ENCODE data around the gene SCNM1. TPM values are rescaled to one million over a fixed set of nuclear protein-coding genes. Genes with fewer than 3 reads are reported as not detected.

SCNM1 gene
- total and polyA plus RNA-seq, 2 experiments from 2014 or later, result 27.1 to 92.3 TPM

DNA sequence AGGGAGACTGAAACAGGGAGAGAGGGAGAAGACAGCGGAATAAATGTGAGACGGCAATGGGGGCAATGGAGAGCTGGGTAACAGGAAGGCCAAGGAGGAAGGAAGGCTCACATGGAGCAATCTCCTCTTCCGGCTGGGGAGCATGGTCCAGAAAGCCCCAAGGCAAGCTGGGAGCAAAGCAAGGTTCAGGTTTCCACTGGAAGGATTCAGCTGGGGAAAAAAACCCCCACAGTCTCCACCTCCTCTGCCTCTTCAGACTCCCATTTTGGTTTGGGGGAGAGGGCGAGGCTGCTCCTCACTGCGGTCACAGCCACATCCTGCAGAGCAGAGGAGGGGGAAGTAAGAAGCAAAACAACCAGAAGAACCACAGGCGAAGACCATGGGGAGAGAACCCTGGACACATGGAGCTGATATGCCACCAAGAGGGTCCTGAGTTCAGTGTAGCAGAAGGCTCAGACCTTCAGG lies 8.8 kb upstream of the SCNM1 start:
- H3K4me3 ChIP-seq, result no peak overlapping the region
- H3K36me3 ChIP-seq (ENCODE audit: insufficient read depth), result 0 out of 2 replicates have a peak, but pooled peaks cover 6% of the 10 kb centered on the region
- TF ChIP-seq NANOG (IDR thresholded peaks at IDR 0.05; ENCODE audit: borderline replicate concordance), result no peak
- TF ChIP-seq ZNF331 (CRISPR knock-in tag; IDR thresholded peaks at IDR 0.05; ENCODE audit: low read depth), result no peak
- TF ChIP-seq, protein P1, sequence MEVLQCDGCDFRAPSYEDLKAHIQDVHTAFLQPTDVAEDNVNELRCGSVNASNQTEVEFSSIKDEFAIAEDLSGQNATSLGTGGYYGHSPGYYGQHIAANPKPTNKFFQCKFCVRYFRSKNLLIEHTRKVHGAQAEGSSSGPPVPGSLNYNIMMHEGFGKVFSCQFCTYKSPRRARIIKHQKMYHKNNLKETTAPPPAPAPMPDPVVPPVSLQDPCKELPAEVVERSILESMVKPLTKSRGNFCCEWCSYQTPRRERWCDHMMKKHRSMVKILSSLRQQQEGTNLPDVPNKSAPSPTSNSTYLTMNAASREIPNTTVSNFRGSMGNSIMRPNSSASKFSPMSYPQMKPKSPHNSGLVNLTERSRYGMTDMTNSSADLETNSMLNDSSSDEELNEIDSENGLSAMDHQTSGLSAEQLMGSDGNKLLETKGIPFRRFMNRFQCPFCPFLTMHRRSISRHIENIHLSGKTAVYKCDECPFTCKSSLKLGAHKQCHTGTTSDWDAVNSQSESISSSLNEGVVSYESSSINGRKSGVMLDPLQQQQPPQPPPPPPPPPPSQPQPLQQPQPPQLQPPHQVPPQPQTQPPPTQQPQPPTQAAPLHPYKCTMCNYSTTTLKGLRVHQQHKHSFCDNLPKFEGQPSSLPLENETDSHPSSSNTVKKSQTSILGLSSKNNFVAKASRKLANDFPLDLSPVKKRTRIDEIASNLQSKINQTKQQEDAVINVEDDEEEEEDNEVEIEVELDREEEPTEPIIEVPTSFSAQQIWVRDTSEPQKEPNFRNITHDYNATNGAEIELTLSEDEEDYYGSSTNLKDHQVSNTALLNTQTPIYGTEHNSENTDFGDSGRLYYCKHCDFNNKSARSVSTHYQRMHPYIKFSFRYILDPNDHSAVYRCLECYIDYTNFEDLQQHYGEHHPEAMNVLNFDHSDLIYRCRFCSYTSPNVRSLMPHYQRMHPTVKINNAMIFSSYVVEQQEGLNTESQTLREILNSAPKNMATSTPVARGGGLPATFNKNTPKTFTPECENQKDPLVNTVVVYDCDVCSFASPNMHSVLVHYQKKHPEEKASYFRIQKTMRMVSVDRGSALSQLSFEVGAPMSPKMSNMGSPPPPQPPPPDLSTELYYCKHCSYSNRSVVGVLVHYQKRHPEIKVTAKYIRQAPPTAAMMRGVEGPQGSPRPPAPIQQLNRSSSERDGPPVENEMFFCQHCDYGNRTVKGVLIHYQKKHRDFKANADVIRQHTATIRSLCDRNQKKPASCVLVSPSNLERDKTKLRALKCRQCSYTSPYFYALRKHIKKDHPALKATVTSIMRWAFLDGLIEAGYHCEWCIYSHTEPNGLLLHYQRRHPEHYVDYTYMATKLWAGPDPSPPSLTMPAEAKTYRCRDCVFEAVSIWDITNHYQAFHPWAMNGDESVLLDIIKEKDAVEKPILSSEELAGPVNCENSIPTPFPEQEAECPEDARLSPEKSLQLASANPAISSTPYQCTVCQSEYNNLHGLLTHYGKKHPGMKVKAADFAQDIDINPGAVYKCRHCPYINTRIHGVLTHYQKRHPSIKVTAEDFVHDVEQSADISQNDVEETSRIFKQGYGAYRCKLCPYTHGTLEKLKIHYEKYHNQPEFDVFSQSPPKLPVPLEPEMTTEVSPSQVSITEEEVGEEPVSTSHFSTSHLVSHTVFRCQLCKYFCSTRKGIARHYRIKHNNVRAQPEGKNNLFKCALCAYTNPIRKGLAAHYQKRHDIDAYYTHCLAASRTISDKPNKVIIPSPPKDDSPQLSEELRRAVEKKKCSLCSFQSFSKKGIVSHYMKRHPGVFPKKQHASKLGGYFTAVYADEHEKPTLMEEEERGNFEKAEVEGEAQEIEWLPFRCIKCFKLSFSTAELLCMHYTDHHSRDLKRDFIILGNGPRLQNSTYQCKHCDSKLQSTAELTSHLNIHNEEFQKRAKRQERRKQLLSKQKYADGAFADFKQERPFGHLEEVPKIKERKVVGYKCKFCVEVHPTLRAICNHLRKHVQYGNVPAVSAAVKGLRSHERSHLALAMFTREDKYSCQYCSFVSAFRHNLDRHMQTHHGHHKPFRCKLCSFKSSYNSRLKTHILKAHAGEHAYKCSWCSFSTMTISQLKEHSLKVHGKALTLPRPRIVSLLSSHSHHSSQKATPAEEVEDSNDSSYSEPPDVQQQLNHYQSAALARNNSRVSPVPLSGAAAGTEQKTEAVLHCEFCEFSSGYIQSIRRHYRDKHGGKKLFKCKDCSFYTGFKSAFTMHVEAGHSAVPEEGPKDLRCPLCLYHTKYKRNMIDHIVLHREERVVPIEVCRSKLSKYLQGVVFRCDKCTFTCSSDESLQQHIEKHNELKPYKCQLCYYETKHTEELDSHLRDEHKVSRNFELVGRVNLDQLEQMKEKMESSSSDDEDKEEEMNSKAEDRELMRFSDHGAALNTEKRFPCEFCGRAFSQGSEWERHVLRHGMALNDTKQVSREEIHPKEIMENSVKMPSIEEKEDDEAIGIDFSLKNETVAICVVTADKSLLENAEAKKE (CRISPR knock-in tag; IDR thresholded peaks at IDR 0.05), result no peak
- H2AFZ ChIP-seq, result no peak overlapping the region
- H4K20me1 ChIP-seq (replicated peaks; ENCODE audit: insufficient read depth), result no peaks in the 10 kb centered on the region
- H3K4me1 Mint-ChIP-seq, result peaks cover 12% of the 10 kb centered on the region; the same call in 2 of the 3 replicates
- no peak overlapping the region for H3K27ac Mint-ChIP-seq
- peaks cover 11% of the 10 kb centered on the region for H3K27me3 Mint-ChIP-seq (ENCODE audit: insufficient read depth, low read depth, poor library complexity)
- H3K36me3 Mint-ChIP-seq (ENCODE audit: low read depth), result peaks cover 13% of the 10 kb centered on the region
- H3K9me2 ChIP-seq (ENCODE audit: insufficient read depth), result no peaks in the 10 kb centered on the region
- H3K4me3 Mint-ChIP-seq, result no peak overlapping the region
- H3K9me3 Mint-ChIP-seq, result no peaks in the 10 kb centered on the region
- H3K27ac ChIP-seq (ENCODE audit: low read depth), result peak overlapping the region; percentile 32; the same call in 1 of the 2 replicates
- H3K27me3 ChIP-seq (ENCODE audit: insufficient read depth), result no peaks in the 10 kb centered on the region
- ATAC-seq (no peak), DNase-seq (ENCODE audit: low spot score) (no peak)
- peak overlapping the region; percentile 55; the same call in 1 of the 2 replicates for H3K4me2 ChIP-seq
- H3K79me2 ChIP-seq (replicated peaks; ENCODE audit: insufficient read depth), result no peaks in the 10 kb centered on the region
- H3F3A ChIP-seq (replicated peaks; ENCODE audit: low read depth), result no peaks in the 10 kb centered on the region; the same call in 1 of the 2 replicates
- H3K4me1 ChIP-seq (ENCODE audit: insufficient read depth), result peaks cover 5% of the 10 kb centered on the region; the same call in 1 of the 2 replicates

- ATAC-seq (no peak), DNase-seq (ENCODE audit: low spot score) (no peak)
- peaks cover 12% of the 10 kb centered on the region; the same call in 2 of the 3 replicates for H3K4me1 Mint-ChIP-seq
- TF ChIP-seq STAT1 (IDR thresholded peaks at IDR 0.05; ENCODE audit: unreplicated experiment) (no peak), JUNB (IDR thresholded peaks at IDR 0.05; ENCODE audit: unreplicated experiment) (no peak)
- TF ChIP-seq, protein P2, sequence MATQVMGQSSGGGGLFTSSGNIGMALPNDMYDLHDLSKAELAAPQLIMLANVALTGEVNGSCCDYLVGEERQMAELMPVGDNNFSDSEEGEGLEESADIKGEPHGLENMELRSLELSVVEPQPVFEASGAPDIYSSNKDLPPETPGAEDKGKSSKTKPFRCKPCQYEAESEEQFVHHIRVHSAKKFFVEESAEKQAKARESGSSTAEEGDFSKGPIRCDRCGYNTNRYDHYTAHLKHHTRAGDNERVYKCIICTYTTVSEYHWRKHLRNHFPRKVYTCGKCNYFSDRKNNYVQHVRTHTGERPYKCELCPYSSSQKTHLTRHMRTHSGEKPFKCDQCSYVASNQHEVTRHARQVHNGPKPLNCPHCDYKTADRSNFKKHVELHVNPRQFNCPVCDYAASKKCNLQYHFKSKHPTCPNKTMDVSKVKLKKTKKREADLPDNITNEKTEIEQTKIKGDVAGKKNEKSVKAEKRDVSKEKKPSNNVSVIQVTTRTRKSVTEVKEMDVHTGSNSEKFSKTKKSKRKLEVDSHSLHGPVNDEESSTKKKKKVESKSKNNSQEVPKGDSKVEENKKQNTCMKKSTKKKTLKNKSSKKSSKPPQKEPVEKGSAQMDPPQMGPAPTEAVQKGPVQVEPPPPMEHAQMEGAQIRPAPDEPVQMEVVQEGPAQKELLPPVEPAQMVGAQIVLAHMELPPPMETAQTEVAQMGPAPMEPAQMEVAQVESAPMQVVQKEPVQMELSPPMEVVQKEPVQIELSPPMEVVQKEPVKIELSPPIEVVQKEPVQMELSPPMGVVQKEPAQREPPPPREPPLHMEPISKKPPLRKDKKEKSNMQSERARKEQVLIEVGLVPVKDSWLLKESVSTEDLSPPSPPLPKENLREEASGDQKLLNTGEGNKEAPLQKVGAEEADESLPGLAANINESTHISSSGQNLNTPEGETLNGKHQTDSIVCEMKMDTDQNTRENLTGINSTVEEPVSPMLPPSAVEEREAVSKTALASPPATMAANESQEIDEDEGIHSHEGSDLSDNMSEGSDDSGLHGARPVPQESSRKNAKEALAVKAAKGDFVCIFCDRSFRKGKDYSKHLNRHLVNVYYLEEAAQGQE (IDR thresholded peaks at IDR 0.05; ENCODE audit: unreplicated experiment), result no peak
- H3K36me3 Mint-ChIP-seq (ENCODE audit: low read depth), result peaks cover 13% of the 10 kb centered on the region
- H3K4me1 ChIP-seq (ENCODE audit: insufficient read depth), result peaks cover 5% of the 10 kb centered on the region; the same call in 1 of the 2 replicates
- H3K9me2 ChIP-seq (ENCODE audit: insufficient read depth), result no peaks in the 10 kb centered on the region
- H3F3A ChIP-seq (replicated peaks; ENCODE audit: low read depth), result no peaks in the 10 kb centered on the region; the same call in 1 of the 2 replicates
- H2AFZ ChIP-seq, result no peak overlapping the region
- H3K4me3 Mint-ChIP-seq, result no peak overlapping the region
- H4K20me1 ChIP-seq (replicated peaks; ENCODE audit: insufficient read depth), result no peaks in the 10 kb centered on the region
- no peaks in the 10 kb centered on the region for H3K79me2 ChIP-seq (replicated peaks; ENCODE audit: insufficient read depth)
- H3K4me2 ChIP-seq, result no peak overlapping the region
- no peak overlapping the region for H3K27ac ChIP-seq (ENCODE audit: low read depth)
- H3K27ac Mint-ChIP-seq, result no peak overlapping the region
- peaks cover 11% of the 10 kb centered on the region for H3K27me3 Mint-ChIP-seq (ENCODE audit: insufficient read depth, low read depth, poor library complexity)
- H3K9me3 Mint-ChIP-seq, result no peaks in the 10 kb centered on the region
- no peak overlapping the region for H3K4me3 ChIP-seq
- no peaks in the 10 kb centered on the region for H3K27me3 ChIP-seq (ENCODE audit: insufficient read depth)
- 0 out of 2 replicates have a peak, but pooled peaks cover 6% of the 10 kb centered on the region for H3K36me3 ChIP-seq (ENCODE audit: insufficient read depth)
Observed at GRCh38 chr1:151158326-151158725, 7.6 kb upstream of the SCNM1 start.

Measured in GM23338 (cell line).